Prostate gland (tissue), 2 donors: ENCODE measurements around the gene SRPRB. TPM values are rescaled to one million over a fixed set of nuclear protein-coding genes. Genes with fewer than 3 reads are reported as not detected.

Experiments
- DNase-seq: peaks from one replicate; pipeline ENCODE4 v3.0.0-alpha.2; 2019; ENCODE audit warnings: low spot score
- H3K27ac ChIP-seq, 2 donors: fragments of 200-600 bp; sonication (generic); 2 replicates each; pipeline ENCODE4 v1.5.1; 2017 to 2019
- H3K27me3 ChIP-seq: fragments of 200-600 bp; sonication (generic); replicated peaks from 2 replicates; pipeline ENCODE4 v1.5.1; 2019; ENCODE audit not compliant: insufficient read depth
- H3K36me3 ChIP-seq, 2 donors: fragments of 200-600 bp; sonication (generic); 1 replicate in 1 of 2; 2 replicates in 1 of 2; pipeline versions ENCODE4 v1.5.1 to v1.8.1; 2017 to 2019
- H3K4me1 ChIP-seq: fragments of 200-600 bp; sonication (generic); replicated peaks from 2 replicates; pipeline ENCODE4 v1.5.1; 2019
- H3K4me3 ChIP-seq, 2 donors: fragments of 200-600 bp; sonication (generic); 2 replicates each; pipeline ENCODE4 v1.5.1; 2017 to 2019
- H3K9me3 ChIP-seq: fragments of 200-600 bp; sonication (generic); 2 replicates; pipeline ENCODE4 v1.5.1; 2017
- CTCF ChIP-seq, 4 experiments: fragments of 200-600 bp in 2 of 4; fragments of 450-650 bp in 2 of 4; sonication (generic) in 2 of 4; IDR thresholded peaks; 1 replicate in 3 of 4; 2 replicates in 1 of 4; pipeline ENCODE4 v1.5.1; 2016 to 2019; ENCODE audit warnings: antibody characterized with exemption in 4 of 4, mild to moderate bottlenecking in 2 of 4, moderate library complexity in 2 of 4
- POLR2A ChIP-seq: fragments of 450-650 bp; IDR thresholded peaks from one replicate; pipeline ENCODE4 v1.6.1; 2016; ENCODE audit warnings: antibody characterized with exemption, mild to moderate bottlenecking
- POLR2AphosphoS5 ChIP-seq: sonication (generic); formaldehyde crosslinking; IDR thresholded peaks from one replicate; pipeline ENCODE4 v1.6.1; 2017; ENCODE audit warnings: antibody characterized with exemption
- WGBS: methylation state at CpG from one replicate; pipeline ENCODE4 v1.1.5; 2018; 5-methylcytosine and 5-hydroxymethylcytosine counted together
- intact Hi-C: fragments of 100-400 bp; cut with DNase I; formaldehyde crosslinking; loops from one replicate; pipeline ENCODE4 v1.14.2; 2022
- total RNA-seq, 2 donors: library from RNA; depleted of rRNA; stranded (reverse); fragments of >200 nt; gene quantifications; one replicate each; pipeline ENCODE4 v1.1.0, GENCODE V29; 2016

SRPRB gene
- total RNA-seq, 2 donors from 2014 or later: 25.5 to 29.1 TPM

GRCh38 chr3:133773732-133774131, 31.9 kb upstream of the SRPRB start:
- no peaks in the 10 kb centered on the region for H3K9me3 ChIP-seq
- no peaks in the 10 kb centered on the region for H3K27me3 ChIP-seq
- H3K27ac ChIP-seq: no peak overlapping the region
- TF ChIP-seq POLR2A (no peak), POLR2AphosphoS5 (no peak), CTCF (IDR thresholded peaks at IDR 0.05) (no peak)
- no peak overlapping the region for H3K4me3 ChIP-seq
- intact Hi-C loops: no loop called here
- WGBS: 88% methylated on average over 3 of the region's 3 CpGs
- DNase-seq: no peak
- no peaks in the 10 kb centered on the region for H3K4me1 ChIP-seq
- H3K36me3 ChIP-seq: no peaks in the 10 kb centered on the region

- intact Hi-C loops: no loop called here
- 96% methylated on average over 9 of the region's 9 CpGs for WGBS
- Histone ChIP-seq H3K36me3 (no peaks in the 10 kb centered on the region), H3K27me3 (no peaks in the 10 kb centered on the region), H3K4me1 (no peaks in the 10 kb centered on the region), H3K9me3 (no peaks in the 10 kb centered on the region), H3K27ac (no peak overlapping the region), H3K4me3 (no peak overlapping the region)
- no peak for DNase-seq
- TF ChIP-seq POLR2AphosphoS5 (no peak), POLR2A (no peak), CTCF (IDR thresholded peaks at IDR 0.05) (no peak)
These were observed 30.3 kb upstream of the SRPRB start for GRCh38 chr3:133775309-133775708.

- no peak overlapping the region for H3K27ac ChIP-seq
- TF ChIP-seq CTCF (IDR thresholded peaks at IDR 0.05) (no peak), POLR2AphosphoS5 (no peak), POLR2A (no peak)
These were observed 29.8 kb upstream of the SRPRB start for GRCh38 chr3:133775835-133776234.

GRCh38 chr3:133776794-133777438, 28.7 kb upstream of the SRPRB start:
- H3K4me1 ChIP-seq: no peaks in the 10 kb centered on the region
- TF ChIP-seq POLR2AphosphoS5 (no peak), POLR2A (no peak), CTCF (IDR thresholded peaks at IDR 0.05) (no peak)
- no peak overlapping the region for H3K4me3 ChIP-seq
- H3K36me3 ChIP-seq: no peaks in the 10 kb centered on the region
- DNase-seq: no peak
- WGBS: 95% methylated on average over 7 of the region's 7 CpGs
- H3K27me3 ChIP-seq: no peaks in the 10 kb centered on the region
- intact Hi-C loops: no loop called here
- no peaks in the 10 kb centered on the region for H3K9me3 ChIP-seq
- H3K27ac ChIP-seq: no peak overlapping the region

More at GRCh38 chr3:133775835-133776234, 29.8 kb upstream of the SRPRB start:
- H3K9me3 ChIP-seq: no peaks in the 10 kb centered on the region
- no peak overlapping the region for H3K4me3 ChIP-seq
- H3K36me3 ChIP-seq: no peaks in the 10 kb centered on the region
- no peak for DNase-seq
- H3K27me3 ChIP-seq: no peaks in the 10 kb centered on the region
- intact Hi-C loops: no loop called here
- WGBS: 94% methylated on average over 5 of the region's 5 CpGs
- no peaks in the 10 kb centered on the region for H3K4me1 ChIP-seq

- TF ChIP-seq CTCF (IDR thresholded peaks at IDR 0.05) (no peak), POLR2AphosphoS5 (no peak), POLR2A (no peak)
- no peak for DNase-seq
- intact Hi-C loops: no loop called here
- no peaks in the 10 kb centered on the region for H3K9me3 ChIP-seq
- no peak overlapping the region for H3K27ac ChIP-seq
- 58% methylated on average over 8 of the region's 8 CpGs for WGBS
- no peak overlapping the region for H3K4me3 ChIP-seq
- no peaks in the 10 kb centered on the region for H3K4me1 ChIP-seq
- H3K27me3 ChIP-seq: no peaks in the 10 kb centered on the region
- no peaks in the 10 kb centered on the region for H3K36me3 ChIP-seq
These were observed 27.6 kb upstream of the SRPRB start for GRCh38 chr3:133777807-133778568.
